HL-60 (cell line): ENCODE measurements around the gene BCL7B.

Source experiments
- CTCF ChIP-seq: IDR thresholded peaks from one replicate; pipeline ENCODE4 v1.5.1; 2011; ENCODE audit warnings: low read length, control low read depth, inconsistent platforms; ENCODE audit not compliant: insufficient read depth
- GABPA ChIP-seq: IDR thresholded peaks from 2 replicates; pipeline ENCODE4 v1.6.1; 2012; ENCODE audit warnings: low read depth
- POLR2AphosphoS5 ChIP-seq: IDR thresholded peaks from 2 replicates; pipeline ENCODE4 v1.6.1; 2012; ENCODE audit warnings: low read depth
- REST ChIP-seq: IDR thresholded peaks from 2 replicates; pipeline ENCODE4 v1.6.1; 2012; ENCODE audit warnings: low read depth; ENCODE audit not compliant: insufficient replicate concordance

- TF ChIP-seq REST (no peak), CTCF (no peak), POLR2AphosphoS5 (no peak), GABPA (no peak)
These were observed 16.3 kb upstream of the BCL7B start for GRCh38 chr7:73573791-73574190.
